KG1 (cell line): ENCODE measurements around the gene ROBO1.
"Not testable (repeated sequence)": the region's sequence is repeated elsewhere in the genome, so short reads cannot be mapped to it uniquely, and the experiment has no call there.

Experiments
- DNase-seq: peaks from one replicate; lab custom pipeline; 2025; lab: John Stamatoyannopoulos, UW

ROBO1 gene

GRCh38 chr3:78732893-78733292 is 1034.9 kb downstream of the ROBO1 start:
- DNase-seq, result no peak

DNA sequence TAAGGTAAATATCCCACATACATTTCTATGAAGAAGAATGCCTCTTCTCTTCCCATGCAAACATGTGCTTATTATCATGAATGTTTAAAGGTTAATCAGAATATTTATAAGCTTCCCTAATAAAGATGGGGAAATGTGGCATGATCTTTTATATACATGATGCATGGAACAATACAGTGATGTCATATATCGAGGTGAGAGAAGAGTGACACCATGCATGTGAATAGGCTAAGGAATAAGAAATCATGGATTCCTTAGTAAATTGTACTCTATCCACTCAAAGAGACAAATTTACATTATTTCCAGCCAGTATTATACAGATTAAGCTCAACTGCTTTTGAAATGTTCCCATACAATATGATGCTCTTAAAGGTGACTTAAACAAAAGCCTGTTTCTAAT is 1035.3 kb downstream of the ROBO1 start:
- DNase-seq, result no peak

- no peak for DNase-seq
These were observed 1037.9 kb downstream of the ROBO1 start for GRCh38 chr3:78729946-78730345.

DNA sequence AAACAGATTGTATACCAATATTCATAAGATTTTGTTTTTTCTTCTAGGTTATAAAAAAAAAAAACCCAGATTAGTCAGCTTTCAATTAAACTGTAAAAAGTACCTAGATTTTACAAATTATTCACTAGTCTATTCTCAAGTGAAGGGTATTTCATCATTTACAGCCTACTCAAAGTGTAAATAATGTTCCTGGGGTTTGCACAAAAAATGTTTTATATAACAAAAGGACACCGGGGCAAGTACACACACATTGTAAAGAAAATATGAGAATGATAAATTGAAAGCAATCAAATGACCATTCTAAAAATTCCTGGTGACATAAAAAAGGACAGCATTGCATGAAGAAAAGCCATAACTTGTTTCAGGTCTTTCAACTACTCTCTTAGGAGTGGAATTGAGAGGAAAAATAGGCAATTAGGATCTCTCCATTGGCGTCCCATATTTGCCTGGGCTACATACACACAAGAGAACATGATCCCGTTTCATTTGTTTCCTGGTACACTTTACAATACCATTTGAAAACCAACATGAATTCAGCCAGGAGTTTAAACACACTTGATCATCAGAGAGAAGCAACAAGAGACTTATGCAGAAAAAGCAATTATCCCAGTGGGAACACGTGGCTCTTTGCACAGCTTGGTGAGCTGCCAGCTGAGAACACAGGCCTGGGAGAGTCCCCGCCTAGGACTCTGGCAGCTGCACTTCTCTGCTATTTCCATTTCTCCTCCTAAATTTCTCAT is 1039.2 kb downstream of the ROBO1 start:
- DNase-seq, result no peak

DNA sequence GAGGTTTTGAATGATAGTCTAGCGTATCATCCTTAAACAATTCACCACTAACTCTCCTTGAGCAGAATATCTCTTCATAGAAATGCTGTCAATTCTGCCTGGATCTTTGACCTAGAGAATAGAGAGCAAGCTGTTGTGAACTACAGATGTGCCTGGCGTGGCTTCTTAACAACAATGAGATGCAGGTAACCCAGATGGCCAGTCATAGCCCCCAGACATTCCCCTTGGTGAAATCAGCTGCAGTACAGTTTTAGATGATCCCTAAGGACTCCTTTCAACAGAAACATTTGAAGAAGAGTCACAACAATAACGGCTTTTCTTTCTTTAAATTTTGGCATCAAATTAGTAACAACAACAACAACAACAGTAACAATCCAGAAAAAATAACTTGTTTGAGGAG is 1041.3 kb downstream of the ROBO1 start:
- DNase-seq, result no peak

GRCh38 chr3:78725703-78726246 is 1042.0 kb downstream of the ROBO1 start:
- no peak for DNase-seq

DNA sequence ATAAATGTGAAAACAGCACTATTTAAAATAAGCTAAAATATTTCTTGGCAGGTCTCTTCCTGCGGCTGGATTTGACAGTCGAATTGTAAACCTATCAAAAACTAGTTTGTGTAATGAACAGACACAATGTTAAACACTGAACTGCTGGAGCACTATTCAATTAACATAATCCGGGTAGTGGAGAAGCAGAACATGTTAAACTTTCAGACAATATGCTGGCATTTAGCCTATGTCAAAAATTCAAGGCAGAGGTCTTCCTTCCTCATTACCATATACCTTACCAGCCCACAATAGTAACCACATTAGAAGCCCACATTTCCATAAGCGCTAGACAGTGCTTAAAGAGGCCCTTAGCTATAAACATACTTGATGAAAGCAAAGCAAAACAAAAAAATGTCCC is 1042.9 kb downstream of the ROBO1 start:
- DNase-seq, result no peak

- not testable (repeated sequence) for DNase-seq
These were observed 1043.4 kb downstream of the ROBO1 start for GRCh38 chr3:78724364-78724763.

DNA sequence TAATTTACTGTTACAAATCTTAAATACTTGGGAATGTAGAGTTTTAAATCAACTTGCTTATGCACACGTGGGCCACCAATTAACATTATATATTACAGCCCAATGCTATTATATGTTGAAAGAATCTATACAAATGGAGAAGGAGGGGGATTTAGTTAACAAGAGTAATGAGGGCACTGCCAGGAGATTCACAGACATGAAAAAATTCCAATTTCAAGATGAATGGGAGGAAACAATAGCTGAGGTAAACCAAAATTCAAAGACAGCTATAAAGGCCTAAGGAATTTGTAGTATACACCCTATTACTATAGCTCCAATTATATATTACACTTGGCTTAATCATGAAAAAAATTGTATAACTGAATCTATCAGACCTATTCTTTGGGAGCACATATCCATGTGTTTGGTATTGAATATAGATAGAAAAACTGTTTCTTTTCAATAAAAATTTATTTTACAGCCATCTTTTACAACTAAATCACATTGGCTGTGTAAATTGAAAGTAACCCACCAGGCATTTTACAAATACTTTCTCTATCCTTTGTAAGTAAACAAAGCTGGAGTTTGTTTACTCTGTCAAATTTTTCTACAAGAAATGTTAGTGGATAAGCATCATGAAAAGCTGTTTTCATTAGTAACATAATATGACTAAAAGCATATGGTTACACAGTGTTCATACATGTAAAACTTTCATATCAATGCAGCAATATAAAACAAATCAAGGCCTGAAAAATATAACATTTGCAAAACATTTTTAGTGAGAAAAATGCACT is 1045.8 kb downstream of the ROBO1 start:
- DNase-seq, result no peak

DNA sequence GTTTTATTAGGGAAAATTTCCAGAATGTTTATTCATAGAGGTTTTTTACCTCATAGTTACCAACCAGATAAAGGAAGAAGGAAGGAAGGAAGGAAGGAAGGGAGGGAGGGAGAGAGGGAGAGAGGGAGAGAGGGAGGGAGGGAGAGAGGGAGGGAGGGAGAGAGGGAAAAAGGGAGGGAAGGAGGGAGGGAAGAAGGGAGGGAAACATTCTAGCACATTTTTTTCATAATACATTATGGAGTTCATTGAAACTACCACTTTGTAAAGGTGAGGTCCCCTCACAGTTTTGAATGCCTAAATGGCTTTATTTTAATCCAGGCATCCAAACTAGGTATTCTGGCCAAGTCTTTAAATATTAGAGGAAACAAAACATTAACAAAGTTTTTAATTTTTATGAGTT is 1049.1 kb downstream of the ROBO1 start:
- DNase-seq, result no peak

DNA sequence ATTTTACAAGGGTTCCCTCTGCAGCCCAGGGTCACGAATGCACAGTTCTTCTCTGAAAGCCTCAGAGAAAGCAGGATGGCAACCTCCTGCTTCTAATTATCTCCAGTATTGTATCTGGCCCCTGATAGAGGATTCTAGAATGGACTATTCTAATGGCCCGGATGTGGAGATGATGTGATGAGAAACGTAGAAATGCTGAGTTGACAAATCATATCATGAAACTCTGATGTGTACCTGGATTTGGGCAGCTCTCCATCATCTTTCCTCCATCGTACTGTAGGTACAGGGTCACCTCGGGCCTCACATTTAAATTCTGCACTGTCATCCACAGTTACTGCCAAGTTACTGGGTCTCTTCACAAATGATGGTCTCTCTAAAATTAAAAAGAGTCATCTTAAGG is 1050.8 kb downstream of the ROBO1 start:
- no peak for DNase-seq

DNA sequence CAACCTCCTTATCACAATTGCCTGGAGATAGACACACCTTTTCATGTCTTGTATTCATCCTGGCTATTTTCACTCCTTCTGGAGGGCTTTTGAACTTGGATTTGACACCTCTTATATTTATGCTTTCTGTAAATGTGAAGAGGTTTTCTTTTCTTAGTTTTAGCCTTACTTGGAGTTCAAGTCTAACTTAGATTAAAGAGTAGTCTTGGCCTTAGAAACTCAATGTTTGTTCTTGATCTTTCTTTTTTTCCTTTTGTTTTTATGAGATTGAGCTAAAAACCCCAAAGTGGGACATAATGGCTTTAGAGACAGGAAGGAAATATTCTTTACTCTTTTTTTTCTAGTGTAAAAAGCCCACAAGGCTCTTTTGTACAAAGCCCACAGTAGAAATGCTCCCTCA is 1054.9 kb downstream of the ROBO1 start:
- DNase-seq, result no peak

DNA sequence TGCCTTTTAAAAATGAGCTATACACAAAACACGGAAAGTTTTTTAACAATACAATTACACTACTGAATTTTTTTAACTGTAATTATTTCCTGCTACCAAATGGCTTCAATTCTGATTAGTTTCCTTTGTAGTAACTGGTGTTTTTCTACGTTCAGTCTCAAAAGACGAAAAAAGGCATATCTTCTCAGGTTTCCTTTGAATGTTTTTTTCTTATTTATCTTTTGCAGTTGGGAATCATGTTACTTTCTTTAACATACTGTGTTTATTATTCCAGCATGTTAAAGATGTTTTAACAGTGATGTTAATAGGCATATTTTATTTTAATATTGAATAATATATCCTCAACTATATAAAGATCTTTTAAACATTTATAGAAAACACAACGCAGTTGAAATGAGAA is 1055.5 kb downstream of the ROBO1 start:
- DNase-seq, result no peak

- no peak for DNase-seq
These were observed 1059.2 kb downstream of the ROBO1 start for GRCh38 chr3:78708565-78709073.

- DNase-seq, result no peak
These were observed 1060.2 kb downstream of the ROBO1 start for GRCh38 chr3:78707609-78708008.

DNA sequence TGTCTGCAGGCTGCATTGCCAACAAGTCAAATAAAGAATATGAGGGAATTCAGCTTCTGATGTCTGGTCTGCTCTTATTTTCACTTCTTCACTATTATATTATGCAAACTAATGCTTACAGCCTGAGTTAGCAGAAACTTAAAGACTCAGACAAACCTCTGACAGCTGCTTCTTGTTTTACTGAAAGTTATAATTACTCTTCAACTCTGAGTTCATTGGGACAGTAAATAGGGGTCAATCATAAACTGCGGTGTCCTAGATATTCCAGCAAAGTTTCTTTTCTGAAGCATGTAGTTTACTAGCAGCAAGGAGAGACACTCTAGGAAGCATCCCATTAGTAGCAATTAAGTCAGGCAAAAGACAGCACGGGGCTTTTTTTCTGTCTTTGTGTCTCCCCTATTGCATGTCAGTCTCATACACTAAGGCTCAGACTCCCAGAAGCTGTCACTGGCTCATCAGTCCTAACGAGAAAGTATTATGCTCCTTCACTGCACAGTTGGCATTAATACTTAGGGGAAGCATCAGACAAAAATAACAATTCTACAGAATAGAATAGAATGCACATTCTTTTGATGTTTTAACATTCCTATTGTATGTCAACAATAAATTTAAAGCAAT is 1060.8 kb downstream of the ROBO1 start:
- DNase-seq, result no peak

DNA sequence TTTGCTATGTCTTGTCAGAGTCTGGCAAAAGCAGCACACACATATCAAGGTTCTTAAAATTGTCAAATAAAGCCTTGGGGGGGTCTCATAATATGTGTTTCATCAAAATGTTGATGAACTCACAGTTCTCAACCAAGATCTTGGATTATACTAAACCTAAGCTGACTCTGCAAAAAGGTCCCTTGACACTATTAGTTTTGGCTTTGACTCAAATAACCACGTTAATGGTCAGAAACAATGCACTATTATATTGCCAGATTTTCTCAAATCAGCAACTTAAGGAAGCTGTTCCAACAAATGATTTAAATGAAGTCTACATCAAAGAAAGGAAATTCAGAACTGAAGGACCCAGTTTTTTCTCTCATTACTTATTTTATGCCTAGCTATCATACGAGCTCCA is 1063.9 kb downstream of the ROBO1 start:
- DNase-seq, result no peak

DNA sequence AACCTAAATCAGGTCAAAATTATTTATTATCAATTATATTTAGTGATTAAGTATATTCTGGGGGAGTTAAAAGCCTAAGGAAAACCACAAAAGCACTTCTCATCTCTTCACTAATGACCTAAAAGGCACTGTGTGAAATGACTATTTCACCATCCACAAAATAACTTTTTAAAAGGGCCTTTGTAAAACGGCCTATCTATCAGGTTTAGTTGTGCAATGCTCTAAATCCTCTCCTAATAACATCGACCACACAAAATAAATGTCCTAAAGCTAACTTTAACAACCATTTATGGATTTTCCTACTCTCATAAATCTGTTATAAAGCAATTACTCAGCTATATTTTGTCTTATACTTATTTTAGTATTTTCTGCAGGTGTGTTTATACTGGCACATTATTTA is 1066.3 kb downstream of the ROBO1 start:
- no peak for DNase-seq

- DNase-seq, result no peak
These were observed 1069.4 kb downstream of the ROBO1 start for GRCh38 chr3:78698431-78698830.

- DNase-seq, result no peak
These were observed 1070.4 kb downstream of the ROBO1 start for GRCh38 chr3:78697426-78697825.

DNA sequence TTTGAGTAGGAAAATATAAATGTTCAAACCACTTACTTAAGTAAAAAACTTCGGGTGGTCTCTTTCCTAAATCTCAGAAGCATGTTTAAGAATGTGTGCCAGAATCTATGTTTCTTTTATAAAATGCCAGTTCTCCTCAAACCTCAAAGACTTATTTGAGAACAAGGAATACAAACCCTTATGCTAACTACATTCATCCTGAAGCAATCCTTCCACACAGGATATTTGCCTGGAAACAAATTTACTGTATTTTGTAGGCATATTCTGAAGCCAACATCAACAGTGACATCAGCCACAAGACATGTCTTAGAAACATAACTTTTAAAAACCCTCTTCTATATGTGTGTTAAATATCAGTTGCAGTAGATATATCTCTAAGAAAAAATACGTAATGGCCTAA is 1077.0 kb downstream of the ROBO1 start:
- no peak for DNase-seq

- no peak for DNase-seq
These were observed 1078.4 kb downstream of the ROBO1 start for GRCh38 chr3:78689378-78689777.

DNA sequence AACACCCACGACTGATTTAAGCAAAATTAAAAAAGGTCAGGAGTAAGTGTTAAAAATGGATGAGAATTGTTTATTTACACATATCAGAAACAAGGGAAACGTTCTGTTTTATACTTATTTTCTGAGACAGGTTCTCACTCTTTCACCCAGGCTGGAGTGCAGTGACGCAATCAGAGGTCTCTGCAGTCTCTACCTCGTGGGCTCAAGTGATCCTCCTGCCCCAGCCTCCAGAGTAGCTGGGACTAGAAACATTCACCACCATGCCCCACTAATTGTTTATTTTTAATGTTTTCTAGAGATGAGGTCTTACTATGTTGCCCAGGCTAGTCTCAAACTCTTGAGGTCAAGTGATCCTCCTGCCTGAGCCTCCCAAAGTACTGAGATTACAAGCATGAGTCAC is 1080.3 kb downstream of the ROBO1 start:
- DNase-seq, result no peak
